ELR (cell line): ENCODE measurements around the gene PRDM16.
"Not testable (repeated sequence)": the region's sequence is repeated elsewhere in the genome, so short reads cannot be mapped to it uniquely, and the experiment has no call there.

Source experiments
- DNase-seq: peaks from one replicate; pipeline ENCODE4 v3.0.0-alpha.2; 2015; ENCODE audit warnings: low read depth

The PRDM16 gene

GRCh38 chr1:3227893-3228292 lies 158.9 kb downstream of the PRDM16 start:
- no peak for DNase-seq

DNA sequence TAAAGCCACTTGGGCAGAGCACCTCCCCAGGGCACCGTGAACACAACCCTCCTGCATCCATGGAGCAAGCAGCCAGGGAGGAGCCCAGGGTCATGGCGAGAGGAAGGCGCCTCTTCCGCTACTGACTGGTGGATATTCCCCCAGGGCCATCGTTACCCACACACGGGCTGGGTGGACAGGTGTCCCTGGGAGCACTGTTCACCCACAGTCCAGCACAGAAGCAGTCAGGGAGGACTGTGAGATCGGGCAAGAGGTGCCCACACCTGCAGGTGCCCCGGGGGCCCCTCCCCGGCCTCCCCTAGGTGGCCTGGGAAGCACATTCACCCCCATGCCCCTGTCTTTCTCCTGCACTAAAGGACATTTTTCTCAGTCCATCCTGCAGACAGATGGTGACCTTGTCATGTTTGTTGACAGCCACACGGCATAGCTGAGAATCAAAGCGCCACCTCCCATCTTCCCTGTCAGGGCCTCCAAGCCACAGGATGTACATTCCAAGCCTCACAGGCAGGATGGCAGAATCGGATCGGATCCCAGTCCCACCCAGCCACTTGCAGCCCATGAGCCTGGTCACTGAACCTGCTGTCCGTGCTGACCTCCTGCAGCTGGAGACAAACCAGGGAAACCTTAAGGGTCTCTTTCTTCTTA lies 160.2 kb downstream of the PRDM16 start:
- no peak for DNase-seq

DNA sequence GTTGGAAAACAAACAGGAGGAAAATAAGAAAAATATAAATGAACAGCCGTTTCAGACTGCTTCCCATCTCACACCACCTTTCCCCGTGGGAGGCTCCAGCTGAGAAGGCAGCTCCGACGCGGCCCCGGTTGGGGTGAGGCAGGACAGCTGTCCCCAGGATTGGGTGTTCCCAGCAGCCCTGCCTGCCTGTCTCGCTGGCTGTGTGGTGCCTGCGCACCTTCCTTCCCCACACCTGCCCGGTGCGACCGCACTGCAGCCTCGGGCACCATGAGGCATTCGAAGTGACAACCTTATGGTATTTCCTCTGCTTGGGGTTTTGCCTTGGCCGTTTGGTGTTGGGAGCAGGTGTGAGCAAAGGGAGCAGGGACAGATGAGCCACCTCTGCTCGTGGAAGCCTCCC lies 161.6 kb downstream of the PRDM16 start:
- DNase-seq = no peak

DNA sequence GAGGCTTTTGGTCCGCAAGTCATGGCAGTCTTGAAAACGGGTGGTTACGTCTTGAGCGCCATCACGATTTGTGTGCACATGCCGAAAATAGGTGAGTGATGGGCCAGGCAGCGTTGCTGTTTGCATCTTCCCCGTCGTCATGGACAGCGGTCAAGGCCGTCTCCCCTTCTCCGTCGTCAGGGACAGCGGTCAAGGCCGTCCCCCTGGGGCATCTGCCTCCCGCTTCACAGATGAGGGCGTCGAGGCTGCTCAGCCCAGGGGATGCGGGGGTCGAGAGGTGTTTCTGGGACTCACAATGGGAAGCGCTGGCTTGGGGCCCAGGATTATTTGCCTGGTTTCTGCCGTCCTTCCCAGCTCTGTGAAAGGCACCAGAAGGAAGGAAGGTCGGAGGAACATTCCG lies 162.2 kb downstream of the PRDM16 start:
- DNase-seq = no peak

- no peak for DNase-seq
These were observed 162.8 kb downstream of the PRDM16 start for GRCh38 chr1:3231826-3232225.

- no peak for DNase-seq
These were observed 164.0 kb downstream of the PRDM16 start for GRCh38 chr1:3233031-3233430.

GRCh38 chr1:3233551-3233950 lies 164.5 kb downstream of the PRDM16 start:
- DNase-seq = no peak

GRCh38 chr1:3234281-3234680 lies 165.3 kb downstream of the PRDM16 start:
- DNase-seq = no peak

GRCh38 chr1:3234956-3235355 lies 166.0 kb downstream of the PRDM16 start:
- DNase-seq = no peak

DNA sequence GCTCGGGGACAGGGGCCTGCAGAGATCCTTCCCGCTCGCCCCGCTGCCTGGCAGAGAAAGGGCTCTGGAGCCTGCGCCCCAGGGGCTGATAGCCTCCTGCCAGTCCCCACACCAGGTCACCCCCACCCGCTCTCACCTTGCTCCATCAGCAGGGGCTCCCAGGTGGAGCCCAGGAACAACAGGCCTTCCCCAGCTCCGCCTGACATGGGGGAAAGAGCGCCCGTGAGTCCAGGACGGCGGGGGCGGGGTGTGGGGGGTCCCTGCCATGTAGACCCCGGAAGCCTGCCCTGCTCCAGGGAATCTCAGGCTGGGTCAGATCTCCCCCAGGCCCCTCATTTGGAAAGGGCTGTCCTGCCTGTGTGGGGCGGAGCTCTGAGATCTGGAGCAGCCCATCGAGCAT lies 166.5 kb downstream of the PRDM16 start:
- DNase-seq = no peak

GRCh38 chr1:3236361-3236760 lies 167.4 kb downstream of the PRDM16 start:
- DNase-seq = no peak

- no peak for DNase-seq
These were observed 168.0 kb downstream of the PRDM16 start for GRCh38 chr1:3236955-3237354.

DNA sequence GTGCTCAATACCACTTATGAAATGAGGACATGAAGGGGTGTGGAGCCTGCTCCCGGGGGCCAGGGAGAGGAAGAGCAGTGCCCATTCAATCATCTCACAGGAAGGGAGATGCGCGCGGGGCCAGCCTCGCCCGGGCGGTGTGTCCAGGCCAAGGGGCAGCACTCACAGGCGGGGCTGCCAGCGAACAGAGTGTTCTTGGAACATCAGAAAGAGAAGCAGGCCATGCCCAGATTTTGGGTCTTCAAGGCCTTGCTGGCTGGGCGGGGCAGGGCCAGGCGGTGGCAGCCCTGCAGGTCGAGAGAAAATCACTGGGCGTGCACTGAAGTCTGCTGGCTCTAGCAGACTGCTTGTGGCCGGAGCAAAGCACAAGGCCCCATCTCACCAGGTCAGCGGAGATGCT lies 168.6 kb downstream of the PRDM16 start:
- DNase-seq = no peak

DNA sequence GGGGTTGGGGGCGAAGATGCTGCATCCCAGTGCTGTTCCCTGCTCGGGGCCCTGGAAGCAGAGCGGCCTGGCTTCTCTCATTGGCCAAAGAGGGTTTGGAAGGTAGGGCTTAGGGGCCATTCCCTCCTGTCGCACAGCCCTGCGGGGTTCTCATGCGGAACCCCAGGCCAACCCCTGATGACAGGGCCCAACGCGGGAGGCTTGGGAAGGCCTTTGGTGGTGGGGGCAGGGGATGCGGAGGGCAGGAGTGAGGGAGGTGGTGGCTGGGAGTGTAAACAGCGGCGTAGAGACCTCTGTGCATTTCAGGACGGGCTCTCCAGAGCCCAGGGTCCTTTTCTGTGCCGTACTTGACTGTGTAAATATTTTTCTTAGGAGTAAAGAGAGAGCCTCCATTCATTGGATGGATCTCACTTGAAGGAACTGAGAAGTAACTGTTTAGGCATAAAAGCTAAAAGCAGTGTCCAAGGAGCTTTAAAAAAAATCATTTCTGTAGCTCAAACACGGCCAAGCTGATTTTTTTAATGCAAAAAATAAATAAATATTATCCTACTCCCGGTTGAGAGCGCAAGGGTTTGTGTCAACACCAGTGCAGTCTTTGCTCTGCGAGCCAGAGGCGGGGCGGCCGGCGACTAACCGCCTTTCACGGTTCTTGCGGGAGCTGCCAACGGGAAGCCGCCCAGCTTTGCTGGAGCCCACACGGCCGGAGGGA lies 169.1 kb downstream of the PRDM16 start:
- no peak for DNase-seq

DNA sequence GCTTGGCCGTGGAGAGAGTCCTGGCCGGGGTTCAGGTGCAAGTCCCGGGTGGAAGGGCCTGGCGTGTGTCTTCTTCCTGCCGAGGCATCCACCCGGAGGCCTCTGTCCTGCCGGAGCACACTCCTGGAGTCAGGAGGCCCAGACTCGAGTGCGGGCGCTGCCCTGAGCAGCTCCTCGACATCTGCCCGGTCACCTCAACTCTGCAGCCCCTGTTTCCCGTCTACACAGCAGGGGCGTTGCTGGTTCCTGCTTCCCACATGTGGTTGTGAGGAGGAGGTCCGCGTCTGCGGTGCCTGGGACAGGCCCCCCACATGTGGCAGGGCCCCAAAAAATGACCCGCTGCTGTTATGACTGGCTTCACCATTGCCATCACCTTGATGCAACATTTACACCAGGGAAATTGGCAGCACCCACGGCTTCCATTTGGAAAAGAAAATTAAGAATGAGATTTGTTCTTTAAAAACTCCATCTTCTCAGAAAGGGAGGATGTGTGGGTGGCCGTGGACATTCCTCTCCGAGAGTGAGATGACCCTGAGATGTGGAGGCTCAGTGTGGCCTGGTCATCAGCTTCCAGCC lies 169.8 kb downstream of the PRDM16 start:
- no peak for DNase-seq

GRCh38 chr1:3239991-3240390 lies 171.0 kb downstream of the PRDM16 start:
- not testable (repeated sequence) for DNase-seq

DNA sequence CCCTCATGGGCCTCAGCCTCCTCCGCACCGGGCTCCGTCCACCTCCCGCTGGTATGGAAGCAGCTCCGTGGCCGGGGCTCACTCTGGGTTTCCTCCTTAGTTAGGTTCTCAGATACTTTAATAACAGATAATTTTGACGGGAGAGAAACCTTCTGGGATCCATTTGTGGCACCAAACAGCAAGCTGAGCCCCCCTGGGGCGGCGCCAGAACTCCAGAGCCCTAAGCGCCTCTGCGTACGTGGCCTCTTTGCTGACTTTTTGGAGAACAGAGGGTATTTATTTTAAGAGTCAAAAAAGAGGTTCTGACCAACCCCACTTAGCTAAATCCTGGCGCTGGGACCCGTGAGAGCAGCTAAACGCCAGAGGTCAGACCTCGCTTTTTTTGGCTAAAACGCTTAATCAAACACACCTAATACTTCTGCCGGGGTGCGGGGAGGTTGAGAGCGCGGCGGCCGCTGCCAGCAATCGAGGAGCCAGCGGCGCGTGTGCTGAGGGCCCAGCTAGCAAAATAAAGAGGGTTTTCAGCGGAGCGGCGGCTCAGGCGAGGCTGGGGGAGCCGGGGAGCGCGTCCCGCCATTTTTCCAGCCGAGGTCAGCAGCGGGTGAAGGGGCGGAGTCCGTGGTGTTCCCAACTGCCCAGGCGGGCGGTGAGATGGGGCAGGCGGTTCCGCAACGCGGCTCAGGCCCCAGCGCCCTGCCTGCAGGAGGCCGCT lies 171.7 kb downstream of the PRDM16 start:
- DNase-seq = no peak

DNA sequence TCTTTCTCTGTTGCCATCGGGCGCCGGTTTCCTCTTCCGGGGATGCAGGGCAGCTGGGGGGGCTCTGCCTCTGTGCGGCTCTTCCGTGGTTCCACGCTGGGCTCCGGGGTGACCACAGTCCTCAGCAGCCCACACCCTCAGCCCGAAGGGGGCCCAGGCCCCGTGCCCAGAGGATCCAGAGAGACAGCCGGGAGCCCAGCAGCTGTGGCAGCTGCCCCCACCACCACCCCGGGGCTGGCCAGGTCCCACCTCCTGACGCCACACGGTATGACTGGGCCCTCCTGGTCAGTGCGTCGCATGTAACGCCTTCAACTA lies 172.2 kb downstream of the PRDM16 start:
- no peak for DNase-seq

- DNase-seq = no peak
These were observed 172.8 kb downstream of the PRDM16 start for GRCh38 chr1:3241673-3242407.

GRCh38 chr1:3242408-3243260 lies 173.6 kb downstream of the PRDM16 start:
- no peak for DNase-seq

GRCh38 chr1:3243304-3243703 lies 174.3 kb downstream of the PRDM16 start:
- no peak for DNase-seq
